ENCODE data around the gene MEGF6.

The MEGF6 gene

DNA sequence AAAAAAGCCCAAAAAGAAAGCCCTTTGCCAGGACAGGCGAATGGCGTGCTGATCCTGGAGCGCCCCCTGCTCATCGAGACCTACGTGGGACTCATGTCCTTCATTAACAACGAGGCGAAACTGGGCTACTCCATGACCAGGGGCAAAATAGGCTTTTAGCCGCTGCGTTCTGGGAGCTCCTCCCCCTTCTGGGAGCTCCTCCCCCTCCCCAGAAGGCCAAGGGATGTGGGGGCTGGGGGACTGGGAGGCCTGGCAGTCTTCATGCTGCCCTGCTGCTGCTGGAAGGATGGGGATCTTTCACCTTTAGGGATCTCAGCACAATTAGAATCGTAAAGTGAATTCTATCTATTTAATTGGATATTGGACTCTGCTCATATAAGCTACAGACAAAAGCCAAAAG, 17.1 kb upstream of the MEGF6 start:
- Mint-ChIP-seq H3K27ac (no peak overlapping the region), H3K36me3 (ENCODE audit: low read depth) (peaks cover 6% of the 10 kb centered on the region), H3K4me3 (no peak overlapping the region), H3K4me1 (peaks cover 16% of the 10 kb centered on the region), H3K9me3 (no peaks in the 10 kb centered on the region), H3K27me3 (ENCODE audit: low read depth, poor library complexity) (peaks cover 7% of the 10 kb centered on the region)
- DNase-seq = no peak
- TF ChIP-seq, protein P1, sequence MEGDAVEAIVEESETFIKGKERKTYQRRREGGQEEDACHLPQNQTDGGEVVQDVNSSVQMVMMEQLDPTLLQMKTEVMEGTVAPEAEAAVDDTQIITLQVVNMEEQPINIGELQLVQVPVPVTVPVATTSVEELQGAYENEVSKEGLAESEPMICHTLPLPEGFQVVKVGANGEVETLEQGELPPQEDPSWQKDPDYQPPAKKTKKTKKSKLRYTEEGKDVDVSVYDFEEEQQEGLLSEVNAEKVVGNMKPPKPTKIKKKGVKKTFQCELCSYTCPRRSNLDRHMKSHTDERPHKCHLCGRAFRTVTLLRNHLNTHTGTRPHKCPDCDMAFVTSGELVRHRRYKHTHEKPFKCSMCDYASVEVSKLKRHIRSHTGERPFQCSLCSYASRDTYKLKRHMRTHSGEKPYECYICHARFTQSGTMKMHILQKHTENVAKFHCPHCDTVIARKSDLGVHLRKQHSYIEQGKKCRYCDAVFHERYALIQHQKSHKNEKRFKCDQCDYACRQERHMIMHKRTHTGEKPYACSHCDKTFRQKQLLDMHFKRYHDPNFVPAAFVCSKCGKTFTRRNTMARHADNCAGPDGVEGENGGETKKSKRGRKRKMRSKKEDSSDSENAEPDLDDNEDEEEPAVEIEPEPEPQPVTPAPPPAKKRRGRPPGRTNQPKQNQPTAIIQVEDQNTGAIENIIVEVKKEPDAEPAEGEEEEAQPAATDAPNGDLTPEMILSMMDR (IDR thresholded peaks at IDR 0.05) = no peak

DNA sequence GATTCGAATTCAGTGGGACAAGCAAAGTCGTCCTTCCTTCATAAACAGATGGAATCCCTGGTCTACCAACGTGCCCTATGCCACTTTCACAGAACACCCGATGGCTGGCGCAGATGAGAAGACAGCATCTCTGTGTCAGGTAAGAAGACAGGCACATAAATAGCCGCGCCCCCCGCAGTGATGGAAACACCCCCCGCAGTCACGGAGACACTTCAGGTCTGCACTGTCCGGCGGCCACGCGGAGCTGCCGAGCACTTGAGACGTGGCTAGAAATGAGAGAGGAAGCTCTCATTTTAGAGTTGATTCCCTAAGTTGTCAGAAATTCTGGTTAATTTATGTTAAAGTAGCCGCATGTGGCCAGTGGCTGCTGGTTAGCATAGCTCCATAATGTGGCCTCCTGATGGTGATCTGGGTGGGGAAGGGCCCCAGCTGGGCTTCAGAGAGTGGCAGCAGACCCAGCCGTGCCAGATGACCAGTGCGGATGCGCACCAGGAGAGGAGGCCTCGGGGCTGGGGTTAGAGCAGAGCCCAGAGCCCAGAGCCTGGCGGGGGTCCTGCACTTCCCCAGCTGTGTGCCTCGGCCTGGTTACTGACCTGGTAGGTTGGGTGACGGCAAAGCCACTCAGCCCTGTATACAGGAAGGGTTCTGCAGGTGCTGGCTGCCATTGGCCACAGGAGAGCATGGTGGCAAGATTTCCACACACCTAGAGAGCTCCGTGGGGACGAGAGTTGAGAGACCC, 16.4 kb upstream of the MEGF6 start:
- no peaks in the 10 kb centered on the region for H3K9me3 Mint-ChIP-seq
- H3K4me3 Mint-ChIP-seq = no peak overlapping the region
- H3K27ac Mint-ChIP-seq = no peak overlapping the region
- no peak for DNase-seq
- TF ChIP-seq, protein P1 (IDR thresholded peaks at IDR 0.05) = no peak
- H3K36me3 Mint-ChIP-seq (ENCODE audit: low read depth) = peaks cover 6% of the 10 kb centered on the region
- H3K27me3 Mint-ChIP-seq (ENCODE audit: low read depth, poor library complexity) = peaks cover 15% of the 10 kb centered on the region
- H3K4me1 Mint-ChIP-seq = peaks cover 24% of the 10 kb centered on the region

DNA sequence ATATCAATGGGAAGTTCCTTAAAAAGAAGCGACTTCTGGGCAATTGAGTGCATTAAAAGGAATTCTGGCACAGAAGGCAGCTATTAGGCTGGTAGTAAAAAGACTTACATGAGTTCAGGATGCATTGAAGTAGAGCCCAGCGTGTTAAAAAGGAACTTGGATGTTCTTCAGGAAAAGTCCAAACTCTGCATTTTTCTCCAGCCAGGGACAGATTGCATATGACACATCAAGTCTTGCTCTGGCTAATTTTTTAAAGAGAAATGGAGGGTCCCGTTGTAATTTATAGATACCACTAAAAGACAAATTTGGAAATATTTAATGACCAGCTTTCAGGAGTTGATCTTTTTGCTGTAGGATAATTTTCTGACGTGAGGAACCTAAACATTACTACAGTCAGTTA, 14.7 kb upstream of the MEGF6 start:
- Mint-ChIP-seq H3K27ac (no peak overlapping the region), H3K36me3 (ENCODE audit: low read depth) (peaks cover 6% of the 10 kb centered on the region), H3K27me3 (ENCODE audit: low read depth, poor library complexity) (peaks cover 30% of the 10 kb centered on the region), H3K9me3 (no peaks in the 10 kb centered on the region), H3K4me3 (peak overlapping the region; percentile 91), H3K4me1 (peaks cover 27% of the 10 kb centered on the region)
- DNase-seq = no peak
- TF ChIP-seq, protein P1 (IDR thresholded peaks at IDR 0.05) = no peak

DNA sequence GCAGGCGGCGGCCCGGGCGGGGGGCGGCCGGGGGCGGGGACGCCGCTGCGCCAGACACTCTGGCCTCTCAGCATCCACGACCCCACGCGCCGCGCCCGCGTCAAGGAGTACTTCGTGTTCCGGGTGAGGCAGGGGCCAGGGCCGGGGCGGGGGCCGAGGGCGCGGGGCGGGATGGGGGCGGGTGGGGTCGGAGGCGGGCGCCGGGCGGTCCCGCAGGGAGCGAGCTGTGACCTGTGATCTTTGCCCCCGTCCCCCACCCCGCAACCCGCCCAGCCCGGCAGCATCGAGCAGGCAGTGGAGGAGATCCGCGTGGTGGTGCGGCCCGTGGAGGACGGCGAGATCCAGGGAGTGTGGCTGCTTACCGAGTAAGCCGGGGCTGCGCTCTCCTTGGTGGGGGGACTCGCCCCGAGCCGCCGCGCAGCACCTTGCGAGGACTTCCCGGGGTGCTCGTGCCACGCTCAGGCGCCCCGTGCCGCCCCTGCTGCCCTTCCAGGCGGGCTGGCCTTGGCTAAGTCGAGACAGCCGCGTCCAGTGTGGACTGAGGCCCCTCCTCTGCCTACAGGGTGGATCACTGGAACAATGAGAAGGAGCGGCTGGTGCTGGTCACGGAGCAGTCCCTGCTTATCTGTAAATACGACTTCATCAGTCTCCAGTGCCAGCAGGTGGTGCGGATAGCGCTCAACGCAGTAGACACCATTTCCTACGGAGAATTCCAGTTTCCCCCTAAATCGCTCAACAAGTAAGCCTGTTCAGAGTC, 14.0 kb upstream of the MEGF6 start:
- TF ChIP-seq, protein P1 (IDR thresholded peaks at IDR 0.05) = no peak
- Mint-ChIP-seq H3K4me1 (peaks cover 34% of the 10 kb centered on the region), H3K27me3 (ENCODE audit: low read depth, poor library complexity) (peaks cover 37% of the 10 kb centered on the region), H3K27ac (peak overlapping the region; percentile 42), H3K4me3 (peak overlapping the region; percentile 91), H3K36me3 (ENCODE audit: low read depth) (peaks cover 6% of the 10 kb centered on the region), H3K9me3 (no peaks in the 10 kb centered on the region)
- DNase-seq = no peak

DNA sequence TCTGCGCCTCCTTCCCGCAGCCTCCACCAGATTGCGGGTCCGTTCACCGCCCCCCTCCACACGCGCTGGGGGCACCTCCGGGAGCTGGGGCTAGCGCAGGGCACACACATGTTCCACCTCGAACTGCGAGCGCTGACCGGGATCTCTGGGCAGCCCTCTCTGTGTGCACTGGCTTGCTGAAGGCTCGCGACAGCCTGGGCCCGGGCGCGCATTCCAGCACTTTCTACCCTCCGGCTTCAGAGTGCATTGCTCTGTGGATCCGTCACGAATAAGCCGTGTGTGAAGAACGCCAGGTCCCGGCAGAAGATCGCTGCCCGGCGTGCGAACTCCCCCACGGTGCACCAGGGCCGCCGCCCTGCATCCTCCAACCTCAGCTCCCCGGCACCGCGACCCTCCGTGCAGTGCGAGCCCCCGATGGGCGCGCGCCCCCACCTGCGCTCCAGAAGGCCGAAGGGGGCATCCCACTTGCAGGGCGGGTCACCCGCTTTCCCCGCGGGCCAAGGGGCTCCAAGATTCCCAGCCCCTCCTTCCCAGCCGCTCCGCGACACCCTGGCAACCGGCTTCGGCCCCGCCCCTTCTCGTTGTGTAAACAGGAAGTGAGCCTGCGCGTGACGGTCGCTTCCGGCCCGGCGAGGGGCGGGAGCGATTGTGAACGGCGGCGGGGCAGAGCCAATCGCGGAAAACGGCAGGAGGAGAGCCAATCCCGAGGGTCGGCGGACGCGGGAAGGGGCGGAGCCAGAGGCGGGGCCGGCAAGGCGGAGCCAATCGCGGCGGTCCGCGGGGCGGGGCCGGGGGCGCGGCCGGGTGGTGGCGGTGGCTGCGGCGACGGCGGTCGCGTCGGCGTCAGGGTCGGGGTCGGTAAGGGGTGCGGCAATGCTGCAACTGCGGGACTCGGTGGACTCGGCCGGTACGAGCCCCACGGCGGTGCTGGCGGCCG, 13.2 kb upstream of the MEGF6 start, which contains the start of gene TPRG1L:
Gene TPRG1L (plus strand): TSS at position 816 of the 937 bp plus-strand sequence. CDS start 58 bp downstream, at position 874.
- peaks cover 6% of the 10 kb centered on the region for H3K36me3 Mint-ChIP-seq (ENCODE audit: low read depth)
- peak within 1 kb of the TSS; percentile 91 for H3K4me3 Mint-ChIP-seq
- H3K4me1 Mint-ChIP-seq = peaks cover 40% of the 10 kb centered on the region
- DNase-seq = peak; percentile 99
- H3K27me3 Mint-ChIP-seq (ENCODE audit: low read depth, poor library complexity) = peaks cover 43% of the 10 kb centered on the region
- H3K9me3 Mint-ChIP-seq = no peaks in the 10 kb centered on the region
- H3K27ac Mint-ChIP-seq = peak within 1 kb of the TSS; percentile 76
- TF ChIP-seq, protein P1 (IDR thresholded peaks at IDR 0.05) = no peak

Measured in nephron progenitor cell (in vitro differentiated cells).